HG03039 (cell line): ENCODE results near the gene UBE2Q2.
A peak's percentile ranks its signal among the peaks of the same experiment; 100 is the strongest.
"Not testable (repeated sequence)": the region's sequence is repeated elsewhere in the genome, so short reads cannot be mapped to it uniquely, and the experiment has no call there.

Experiments used
- ATAC-seq: cut with Tn5 transposase; IDR thresholded peaks from one replicate; pipeline ENCODE4 v1.9.1; 2021; ENCODE audit warnings: mild to moderate bottlenecking, moderate library complexity; ENCODE audit not compliant: unreplicated experiment

The UBE2Q2 gene

DNA sequence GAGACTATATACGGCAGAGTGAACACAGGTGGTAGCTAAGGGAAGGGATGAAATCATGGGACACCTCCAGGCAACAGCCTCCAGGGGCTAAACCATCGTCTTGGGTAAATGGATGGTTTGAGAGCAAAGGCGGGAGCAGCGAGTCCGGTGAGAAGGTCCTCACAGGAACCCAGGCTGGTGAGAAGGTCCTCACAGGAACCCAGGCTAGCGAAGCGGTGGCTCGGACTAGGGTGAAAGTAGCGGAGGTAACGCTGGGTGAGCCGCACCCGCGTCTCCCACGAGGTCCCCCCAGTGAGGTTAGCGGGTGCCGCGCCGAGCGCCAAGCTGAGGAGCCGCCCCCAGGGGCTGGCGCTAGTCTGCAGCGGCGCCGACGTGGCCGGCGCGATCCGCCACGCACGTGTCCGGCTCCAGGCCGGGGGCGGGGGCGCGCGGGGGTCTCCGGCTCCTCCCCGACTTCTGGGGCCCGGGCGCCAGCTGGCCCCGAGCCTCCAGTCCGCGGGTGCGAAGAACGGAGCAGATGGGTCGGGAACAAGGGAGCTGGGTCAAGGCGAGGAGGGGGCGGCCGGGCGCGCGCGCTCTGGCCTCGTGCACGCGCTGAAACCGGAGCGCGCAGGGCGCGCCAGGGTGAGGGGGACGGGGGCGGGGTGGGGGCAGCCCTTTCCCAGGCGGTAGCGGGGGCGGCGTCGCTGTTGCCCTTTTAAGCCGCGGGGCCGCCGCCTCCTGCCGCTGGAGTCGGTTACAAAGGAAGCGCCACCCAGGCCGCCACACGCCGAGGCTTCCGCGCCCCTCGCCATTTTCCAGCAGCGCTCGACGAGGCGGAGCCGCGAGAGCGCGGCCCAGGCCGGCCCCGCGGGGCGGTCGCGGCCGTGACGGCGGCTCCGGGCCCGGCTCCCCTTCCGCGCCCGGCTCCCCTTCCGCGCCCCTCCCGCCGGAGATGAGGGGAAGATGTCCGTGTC is at the start of gene UBE2Q2:
UBE2Q2 (plus strand) TSS at position 726 of the 956 bp plus-strand sequence; CDS start at position 946, 220 bp downstream.
- ATAC-seq, result peak; percentile 46

DNA sequence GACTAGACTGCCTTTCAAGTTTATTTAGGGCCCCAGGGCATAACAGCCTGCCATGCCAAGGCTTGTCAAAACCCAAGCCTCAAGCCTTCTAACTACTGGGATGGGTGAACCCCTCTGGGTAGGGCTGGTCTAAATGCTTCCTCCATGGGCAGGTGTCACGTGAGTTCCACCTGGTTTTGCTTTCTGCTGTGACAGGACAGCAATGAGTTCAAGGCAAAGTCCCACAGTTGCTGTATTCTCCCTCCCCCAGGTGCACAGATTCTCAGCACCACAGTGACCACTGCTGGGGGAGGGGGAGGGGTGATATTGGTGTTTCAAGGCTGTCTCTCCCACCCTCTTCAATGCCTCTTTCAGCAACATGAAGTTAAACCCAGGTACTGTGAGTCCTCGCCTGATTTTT is 46.9 kb upstream of the UBE2Q2 start:
- ATAC-seq, result no peak

DNA sequence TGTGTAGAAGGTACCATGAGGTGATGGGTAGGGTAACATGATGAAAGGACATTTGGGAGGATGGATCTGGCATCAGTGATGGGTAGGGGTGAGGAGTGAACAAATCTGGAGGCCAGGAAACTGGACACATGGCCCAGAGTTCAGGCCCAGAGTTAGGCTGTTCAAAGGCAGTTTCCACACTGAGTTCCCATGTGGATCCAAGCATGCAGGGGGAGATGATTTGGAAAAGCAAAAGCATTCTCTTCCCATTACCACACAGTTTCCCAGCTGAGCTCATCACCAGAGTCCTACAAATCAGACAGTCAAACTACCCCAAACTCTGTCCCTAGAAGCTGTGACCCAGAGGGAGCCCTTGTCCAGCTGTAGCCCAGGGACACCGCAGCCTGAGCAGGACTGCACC is 46.1 kb upstream of the UBE2Q2 start:
- ATAC-seq, result not testable (repeated sequence)

DNA sequence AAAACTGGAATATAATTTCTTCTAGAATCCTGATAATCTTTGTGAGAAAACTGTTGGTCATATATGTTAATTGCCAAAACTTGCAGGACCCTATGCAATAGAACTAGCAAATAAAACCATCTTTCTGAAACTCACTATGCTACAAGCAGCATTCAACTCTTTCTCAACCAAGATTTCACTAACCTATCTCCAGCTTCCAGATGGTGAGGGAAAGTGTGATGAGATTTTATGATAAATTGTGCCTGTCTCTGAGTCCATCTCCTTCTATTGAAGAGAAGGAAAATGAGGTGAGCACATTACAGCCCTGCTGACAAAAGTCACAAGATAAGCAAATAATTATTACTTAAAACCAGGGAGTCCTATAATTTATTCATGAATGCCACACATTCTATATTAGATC is 44.1 kb upstream of the UBE2Q2 start:
- ATAC-seq, result no peak

DNA sequence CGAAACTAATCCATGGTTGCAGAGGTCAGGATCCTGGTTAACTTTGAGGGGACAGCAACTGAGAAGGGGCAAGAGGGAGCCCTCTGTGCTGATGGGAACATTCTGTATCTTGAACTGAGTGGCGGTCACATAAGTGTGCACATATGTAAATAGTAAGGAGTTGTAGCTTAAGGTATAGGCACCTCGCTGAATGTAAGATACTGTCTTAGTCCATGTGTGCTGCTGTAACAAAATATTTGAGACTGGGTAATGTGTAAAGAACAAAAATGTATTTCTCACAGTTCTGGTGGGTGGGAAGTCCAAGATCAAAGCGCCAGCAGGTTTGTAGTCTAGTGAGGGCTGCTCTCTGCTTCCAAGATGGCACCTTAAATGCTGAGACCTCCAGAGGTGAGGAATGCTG is 42.8 kb upstream of the UBE2Q2 start:
- ATAC-seq, result not testable (repeated sequence)

DNA sequence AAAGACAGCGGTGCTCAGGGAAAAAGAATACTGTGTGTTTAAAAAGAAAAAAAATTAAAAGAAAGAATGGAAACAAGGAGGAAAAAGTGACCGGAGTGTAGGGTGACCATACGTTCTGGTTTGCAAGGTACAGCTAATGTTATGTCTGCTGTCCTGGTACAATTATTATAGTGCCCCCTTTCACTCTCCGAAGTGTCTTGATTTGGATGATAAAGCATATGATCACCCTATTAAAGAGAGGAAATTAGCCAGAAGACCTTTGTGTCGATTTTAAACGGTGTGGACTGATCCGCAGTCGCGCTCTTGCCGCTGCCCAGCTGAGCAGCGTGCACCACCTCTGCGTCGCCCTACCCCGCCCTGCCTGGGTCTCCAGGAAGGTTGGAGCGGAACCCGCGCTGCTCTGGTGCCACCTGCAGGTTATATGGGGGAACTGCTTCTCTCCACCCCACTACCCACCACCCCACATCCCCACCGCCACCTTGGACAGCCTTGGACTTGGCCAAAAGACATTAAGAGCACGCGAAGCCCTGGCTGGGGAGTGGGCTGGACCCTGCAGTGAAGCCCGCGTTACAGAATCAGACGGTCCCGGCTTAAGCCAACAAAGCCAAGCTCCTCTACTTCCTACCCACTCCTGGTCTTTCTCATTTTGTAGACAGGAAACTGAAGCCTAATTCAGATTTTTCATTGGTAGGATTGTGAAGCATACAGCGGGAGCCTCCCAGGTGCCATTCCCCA is 41.2 kb upstream of the UBE2Q2 start:
- ATAC-seq, result no peak

DNA sequence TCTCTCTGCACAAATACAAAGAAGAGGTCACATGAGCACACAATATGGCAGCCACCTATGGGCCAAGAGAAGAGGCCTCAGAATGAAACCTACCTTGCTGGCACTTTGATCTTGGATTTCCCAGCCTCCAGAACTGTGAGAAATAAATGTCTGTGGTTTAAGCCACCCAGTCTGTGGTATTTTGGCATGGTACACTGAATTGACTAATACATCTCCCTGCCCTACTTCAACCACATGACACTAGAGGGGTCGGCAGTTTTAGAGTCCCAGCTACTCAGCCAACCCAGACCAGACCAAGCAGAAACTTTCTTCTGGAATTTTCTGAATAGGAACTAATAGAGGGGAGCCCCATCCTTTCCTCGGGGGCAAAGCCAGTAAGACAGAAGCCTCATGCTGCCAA is 35.8 kb upstream of the UBE2Q2 start:
- not testable (repeated sequence) for ATAC-seq

DNA sequence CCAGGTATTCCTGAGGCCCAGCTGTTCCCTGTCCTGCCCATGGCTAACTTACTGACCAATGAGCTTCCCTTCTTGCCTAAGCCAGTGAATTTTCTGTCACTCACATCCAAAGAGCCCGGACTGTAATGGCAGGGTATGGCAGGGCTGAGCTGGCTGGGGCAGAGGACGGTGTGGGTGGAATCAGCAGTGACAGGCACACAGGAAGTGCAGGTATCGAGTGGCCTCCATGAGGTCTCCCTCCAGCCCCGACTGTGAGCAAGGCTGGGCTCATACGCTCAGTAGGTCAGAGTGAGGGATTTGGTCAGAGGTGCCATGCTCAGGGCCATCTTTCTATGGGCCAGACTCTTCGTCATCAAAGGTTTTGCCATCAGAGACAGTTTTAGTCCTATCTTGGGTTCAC is 35.2 kb upstream of the UBE2Q2 start:
- ATAC-seq, result not testable (repeated sequence)

DNA sequence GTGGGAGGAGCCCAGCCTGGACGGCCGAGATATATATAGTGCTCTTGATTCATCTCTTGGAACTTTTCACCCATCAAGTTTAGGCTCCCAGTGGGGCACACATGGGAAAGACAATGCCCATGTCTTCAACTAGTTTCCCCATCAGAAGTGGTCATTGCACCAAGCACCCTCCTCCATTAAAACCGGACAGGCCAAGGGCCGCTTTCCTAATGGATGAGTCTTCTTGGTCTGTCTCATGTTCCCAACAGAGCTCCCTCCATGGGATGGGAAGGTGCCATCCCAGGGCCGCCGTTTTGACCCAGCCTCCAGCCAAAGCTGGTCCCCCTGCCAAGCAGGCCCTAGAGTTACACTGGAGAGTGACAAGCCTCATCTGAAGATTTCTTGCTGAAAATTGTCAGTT is 34.7 kb upstream of the UBE2Q2 start:
- no peak for ATAC-seq

DNA sequence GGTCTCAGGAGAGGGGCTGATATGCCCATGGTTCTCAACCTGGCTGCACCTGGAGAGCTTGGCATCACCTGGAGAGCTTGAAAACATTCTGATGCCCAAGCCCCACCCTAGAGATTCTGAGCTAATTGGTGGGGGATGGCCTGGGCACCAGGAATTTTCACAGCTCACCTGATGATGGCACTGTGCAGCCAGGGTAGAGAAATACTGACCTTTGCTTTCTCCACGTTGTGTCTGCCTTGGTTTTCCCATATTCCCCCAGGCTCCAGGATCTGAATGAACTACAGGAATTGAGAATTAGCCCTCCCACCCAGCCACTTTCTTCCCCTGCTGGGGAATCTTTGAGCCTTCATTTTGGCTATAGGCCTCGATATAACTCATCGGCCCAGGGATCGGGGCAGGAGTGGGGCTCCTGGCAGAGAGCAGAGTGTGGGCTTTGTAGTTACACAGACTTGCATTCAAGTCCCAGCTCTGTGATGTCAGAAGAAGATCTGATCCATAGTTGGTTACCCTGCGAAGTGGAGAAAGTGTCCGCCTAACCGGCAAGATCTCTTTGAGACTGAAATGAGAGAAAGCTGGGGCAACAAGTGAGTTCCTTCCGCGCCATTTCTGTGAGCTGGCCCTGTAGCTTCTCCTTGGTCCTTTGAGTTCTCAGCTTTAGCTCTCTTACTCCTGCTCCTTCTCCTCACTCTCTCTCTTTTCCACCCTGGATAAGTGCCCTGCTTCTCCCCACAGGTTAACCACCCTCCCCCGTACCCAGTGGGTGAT is 33.1 kb upstream of the UBE2Q2 start:
- ATAC-seq, result no peak

DNA sequence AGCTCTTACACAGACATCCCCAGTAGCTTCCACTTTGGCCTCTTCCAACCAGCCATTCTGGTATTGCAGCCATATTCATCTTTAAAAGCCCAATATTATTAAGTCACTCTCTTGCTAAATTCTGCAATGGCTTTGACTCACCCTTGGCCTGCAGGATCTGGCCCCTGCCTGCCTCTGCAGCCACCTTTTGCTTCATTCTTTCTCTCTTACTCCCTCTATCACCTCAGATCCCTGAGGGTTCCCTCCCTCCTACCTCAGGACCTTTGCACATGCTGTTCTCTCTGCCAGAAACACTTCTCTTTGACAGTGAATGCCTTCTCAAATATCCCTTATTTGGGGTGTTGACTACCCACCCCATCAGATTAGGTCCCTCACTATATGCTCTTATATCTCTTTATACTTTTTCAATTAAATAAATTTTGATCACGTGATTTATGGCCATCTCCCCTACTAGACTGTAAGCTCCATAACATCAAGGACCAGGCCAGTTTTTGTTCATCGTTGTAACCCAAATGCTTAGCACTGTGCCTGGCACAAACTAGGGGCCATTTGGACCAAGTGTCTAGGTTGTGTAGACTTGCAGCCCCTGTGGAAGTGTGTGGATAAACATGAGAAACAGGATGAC is 32.3 kb upstream of the UBE2Q2 start:
- no peak for ATAC-seq

DNA sequence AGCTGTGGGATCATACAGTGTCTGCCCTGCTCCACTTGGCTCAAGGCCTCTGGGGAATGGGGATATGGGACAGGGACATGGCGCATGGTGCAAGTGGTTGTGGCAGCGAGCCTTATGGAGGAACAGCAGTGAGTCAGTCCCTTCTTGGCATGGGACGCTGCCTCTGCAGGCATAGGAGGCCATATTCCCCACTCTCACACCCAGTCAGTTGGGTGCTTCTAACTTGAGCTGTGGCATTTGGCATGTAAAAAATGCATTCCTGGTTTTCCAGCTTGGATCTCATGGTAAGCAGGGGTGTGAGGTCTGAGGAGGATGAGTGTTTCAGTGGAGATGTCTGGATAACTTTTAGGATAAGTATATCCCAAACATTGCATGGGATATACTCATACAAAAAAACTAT is 31.6 kb upstream of the UBE2Q2 start:
- ATAC-seq, result no peak

DNA sequence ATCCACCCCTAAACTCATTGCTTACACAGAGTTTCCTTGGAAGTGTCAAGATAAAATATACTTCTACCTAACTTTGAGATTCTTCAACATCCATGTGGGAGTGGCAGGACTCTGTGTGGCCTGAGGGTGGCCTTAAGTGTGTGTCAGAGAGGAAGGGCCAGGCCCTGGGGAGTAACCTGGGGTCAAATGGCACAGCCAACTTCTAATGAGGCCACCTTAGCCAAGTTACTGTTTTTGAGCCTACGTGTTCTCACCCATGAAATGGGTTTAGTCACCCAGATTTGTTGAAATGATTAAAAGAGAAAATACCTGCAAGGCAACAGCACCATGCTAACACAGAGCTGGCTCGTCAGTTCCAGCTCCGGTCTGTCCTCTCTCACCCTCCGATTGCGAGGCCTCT is 28.5 kb upstream of the UBE2Q2 start:
- no peak for ATAC-seq

DNA sequence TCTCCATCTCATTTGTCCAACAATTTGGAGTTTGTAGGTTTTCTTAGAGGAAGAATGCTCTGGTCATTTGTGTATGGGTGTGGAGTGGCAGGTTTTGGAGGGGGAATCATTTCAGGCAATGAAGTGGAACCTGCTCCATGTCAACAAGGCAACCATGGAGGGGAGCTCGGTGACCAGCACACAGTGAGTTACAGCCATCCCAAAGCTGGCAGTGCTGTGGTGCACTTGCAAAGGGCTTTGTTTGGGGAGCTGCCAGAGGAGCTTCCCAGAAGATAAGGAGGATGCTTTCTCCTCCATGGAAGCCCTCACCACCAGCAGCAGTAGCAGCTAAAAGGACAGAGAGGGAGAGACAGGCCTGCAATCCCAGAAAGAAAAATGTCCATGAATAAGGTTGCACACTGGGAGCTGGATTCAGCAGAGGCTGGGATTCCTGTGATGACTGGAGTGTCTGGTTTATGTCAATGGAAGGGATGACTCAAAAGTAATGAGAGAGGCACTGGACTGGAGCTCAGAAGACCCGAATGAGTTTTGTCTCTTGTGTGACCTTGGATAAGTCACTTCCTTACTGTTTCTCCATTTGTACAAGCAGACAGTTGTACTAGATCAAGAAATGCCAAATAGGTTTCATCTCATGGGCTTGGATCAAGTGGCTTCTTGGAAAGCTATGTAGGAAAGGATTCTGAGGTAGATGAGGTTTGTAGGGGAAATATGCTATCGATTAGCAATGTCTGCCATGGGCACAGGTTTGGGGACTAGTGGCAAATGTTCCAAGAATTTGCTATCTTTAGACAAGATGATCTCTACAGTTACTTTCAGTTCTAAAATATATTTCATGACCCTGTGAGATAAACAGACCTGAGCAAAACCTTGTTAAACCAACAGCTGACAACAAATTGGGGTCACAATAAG is 27.2 kb upstream of the UBE2Q2 start:
- no peak for ATAC-seq

DNA sequence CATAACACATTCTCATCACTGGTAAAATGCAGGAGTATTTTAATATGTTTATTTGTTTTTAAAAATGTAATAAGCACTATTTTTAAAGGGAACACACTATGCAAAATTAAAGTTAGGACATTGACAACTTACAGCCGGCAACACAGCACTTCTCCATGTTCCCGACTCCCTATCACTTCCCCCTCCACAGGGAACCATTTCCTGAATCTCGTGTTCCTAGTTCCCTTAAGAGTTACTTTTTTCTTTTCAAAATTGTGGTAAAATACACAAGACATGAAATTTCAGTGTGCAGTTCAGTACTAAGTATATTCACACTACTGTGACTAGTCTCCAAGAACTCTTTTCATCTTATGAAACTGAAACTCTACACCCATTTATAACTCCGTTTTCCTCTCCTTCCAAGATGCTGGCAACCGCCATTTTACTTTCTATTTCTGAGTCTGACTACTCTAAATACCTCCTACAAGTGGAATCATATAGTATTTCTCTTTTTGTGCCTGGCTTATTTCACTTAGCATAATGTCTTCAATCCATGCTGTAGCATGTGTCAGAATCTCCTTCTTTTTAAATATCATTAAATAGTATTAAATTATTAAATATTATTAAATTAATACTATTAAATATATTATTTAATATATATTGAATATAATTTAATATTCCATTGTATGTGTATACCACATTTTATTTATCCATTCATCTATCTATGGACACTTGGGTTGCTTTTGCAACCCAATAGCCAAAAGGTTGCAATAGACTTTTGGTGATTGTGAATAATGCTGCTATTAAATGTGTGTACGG is 25.9 kb upstream of the UBE2Q2 start:
- no peak for ATAC-seq

DNA sequence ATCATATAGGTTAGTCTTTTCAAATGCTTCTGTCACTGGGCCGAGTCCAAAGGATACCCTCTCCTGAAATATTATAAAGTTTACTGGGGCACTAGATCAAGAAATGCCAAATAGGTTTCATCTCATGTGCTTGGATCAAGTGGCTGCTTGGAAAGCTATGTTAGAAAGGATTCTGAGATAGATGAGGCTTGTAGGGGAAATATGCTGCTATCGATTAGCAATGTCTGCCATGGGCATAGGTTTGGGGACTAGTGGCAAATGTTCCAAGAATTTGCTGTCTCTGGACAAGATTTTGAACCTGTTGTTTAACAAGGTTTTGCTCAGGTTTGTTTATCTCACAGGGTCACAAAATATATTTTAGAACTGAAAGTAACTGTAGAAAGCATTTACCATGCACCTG is 23.0 kb upstream of the UBE2Q2 start:
- ATAC-seq, result no peak

DNA sequence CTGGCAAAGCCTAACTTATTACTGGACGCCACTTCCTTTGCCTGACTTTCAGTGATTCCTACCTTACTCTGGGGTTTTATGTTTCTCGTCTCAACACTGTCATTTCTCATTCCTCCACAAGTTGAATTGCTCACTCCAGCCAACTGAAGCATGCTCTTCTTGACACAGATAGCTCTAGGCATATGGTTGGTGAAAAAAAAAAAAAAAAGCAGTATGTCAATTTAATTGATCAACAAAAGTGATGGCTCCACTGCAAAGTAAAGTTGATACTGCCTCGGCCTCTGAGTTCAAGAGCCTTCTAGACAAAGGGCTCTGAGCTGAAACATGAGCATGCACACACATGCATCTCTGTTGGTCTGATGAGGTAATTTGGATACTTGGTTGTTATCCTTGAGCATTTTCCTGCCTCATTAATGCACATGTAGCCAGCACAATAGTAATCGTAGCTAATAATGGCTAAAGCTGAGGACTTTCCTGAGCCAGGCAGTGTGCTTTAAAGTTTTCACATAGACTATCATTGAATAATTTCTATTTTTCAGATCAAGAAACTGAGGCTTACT is 21.4 kb upstream of the UBE2Q2 start:
- no peak for ATAC-seq

DNA sequence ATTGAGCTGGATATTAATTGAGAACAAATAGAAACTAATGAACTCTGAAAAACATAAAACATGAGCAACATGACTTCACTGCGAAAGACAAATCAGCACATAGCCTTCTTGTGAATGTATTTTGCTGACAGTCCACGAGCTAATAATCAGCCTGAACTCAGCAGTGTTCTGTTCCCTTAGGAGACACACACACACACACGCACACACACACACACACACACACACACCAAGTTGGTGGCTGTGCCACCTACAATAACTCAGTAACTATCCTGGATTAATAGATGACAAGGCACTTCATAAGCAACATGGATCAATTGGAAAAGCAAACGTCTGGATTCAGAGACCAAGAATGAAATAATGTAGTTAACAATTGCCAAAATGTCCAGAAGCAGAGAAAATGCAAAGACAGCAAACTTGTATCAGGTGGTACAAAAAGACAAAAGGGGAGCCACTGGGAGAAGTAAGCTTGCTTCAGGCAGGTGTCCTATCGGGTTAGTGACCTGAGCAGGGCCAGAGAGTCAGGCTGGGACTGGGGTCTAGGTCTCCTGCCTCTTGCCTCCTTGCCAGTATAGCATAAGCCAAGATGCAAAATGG is 20.5 kb upstream of the UBE2Q2 start:
- no peak for ATAC-seq
